HG03439 (cell line): ENCODE results near the gene ADAMTS8.
"Not testable (repeated sequence)": the region's sequence is repeated elsewhere in the genome, so short reads cannot be mapped to it uniquely, and the experiment has no call there.

Experiments
- ATAC-seq: cut with Tn5 transposase; IDR thresholded peaks from one replicate; pipeline ENCODE4 v1.9.1; 2021; ENCODE audit warnings: mild to moderate bottlenecking, moderate library complexity; ENCODE audit not compliant: unreplicated experiment

Gene ADAMTS8

DNA sequence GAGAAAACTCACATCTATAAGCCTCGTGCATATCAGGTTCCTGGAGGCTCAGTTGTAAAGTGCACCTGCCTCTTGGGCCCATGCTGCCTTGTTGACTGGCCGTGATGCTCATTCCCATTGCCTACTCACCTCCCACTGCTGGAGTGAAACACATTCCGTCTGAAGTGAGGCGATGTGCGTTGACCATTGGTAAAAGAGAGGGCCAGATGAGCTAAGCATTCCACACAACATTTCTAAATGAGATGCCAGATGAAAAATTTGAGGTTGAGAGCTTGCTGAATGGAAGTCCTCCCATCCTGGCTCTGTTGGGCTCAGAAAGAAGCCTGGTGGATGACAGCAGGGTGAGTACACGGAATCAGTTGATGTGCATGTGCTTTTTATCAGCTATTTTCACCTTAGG is 11.5 kb upstream of the ADAMTS8 start:
- ATAC-seq: no peak

GRCh38 chr11:130439160-130439519 is 10.7 kb upstream of the ADAMTS8 start:
- ATAC-seq: no peak

- ATAC-seq: not testable (repeated sequence)
These were observed 10.2 kb upstream of the ADAMTS8 start for GRCh38 chr11:130438401-130439159.

DNA sequence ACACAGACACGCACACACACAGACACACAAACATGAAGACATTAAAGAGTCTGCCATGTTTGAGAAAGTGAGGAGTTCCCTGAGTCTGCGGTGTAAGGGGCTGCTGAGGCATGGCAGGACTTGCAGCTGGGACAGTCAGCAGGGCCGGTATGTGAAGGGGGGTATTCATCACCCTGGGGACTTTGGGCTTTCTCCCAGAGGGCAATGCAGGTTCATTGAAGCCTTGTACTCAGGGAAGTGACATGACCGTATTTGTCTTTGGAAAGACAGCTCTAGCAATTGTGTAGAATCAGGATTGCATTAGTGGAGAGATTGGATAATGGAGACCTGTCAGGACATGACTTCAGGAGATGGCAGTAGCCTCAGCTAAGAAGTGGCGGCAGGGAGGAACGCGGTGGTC is 9.4 kb upstream of the ADAMTS8 start:
- no peak for ATAC-seq

GRCh38 chr11:130436171-130436570 is 7.8 kb upstream of the ADAMTS8 start:
- ATAC-seq: no peak

DNA sequence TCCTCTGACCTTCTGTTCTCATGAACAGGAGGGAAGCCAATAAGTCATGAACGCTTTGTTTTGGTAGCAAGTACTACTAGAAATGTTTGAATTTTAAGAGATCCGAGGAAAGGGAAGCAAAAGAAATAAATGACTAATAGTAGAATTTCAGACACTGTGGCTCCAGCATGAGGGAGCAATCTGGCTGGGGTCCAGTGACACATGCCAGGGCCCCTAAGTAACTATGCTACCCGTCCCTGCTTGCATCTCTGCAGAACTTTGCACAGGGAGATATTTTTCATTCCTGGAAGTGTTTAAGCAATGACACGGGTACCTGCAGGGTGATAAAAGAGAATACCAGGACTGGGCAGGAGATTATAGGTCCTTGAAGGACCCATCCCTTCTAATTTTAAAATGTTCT is 7.3 kb upstream of the ADAMTS8 start:
- no peak for ATAC-seq

GRCh38 chr11:130434521-130435223 is 6.3 kb upstream of the ADAMTS8 start:
- peak; percentile 91 for ATAC-seq

GRCh38 chr11:130433357-130433756 is 4.9 kb upstream of the ADAMTS8 start:
- ATAC-seq: no peak

DNA sequence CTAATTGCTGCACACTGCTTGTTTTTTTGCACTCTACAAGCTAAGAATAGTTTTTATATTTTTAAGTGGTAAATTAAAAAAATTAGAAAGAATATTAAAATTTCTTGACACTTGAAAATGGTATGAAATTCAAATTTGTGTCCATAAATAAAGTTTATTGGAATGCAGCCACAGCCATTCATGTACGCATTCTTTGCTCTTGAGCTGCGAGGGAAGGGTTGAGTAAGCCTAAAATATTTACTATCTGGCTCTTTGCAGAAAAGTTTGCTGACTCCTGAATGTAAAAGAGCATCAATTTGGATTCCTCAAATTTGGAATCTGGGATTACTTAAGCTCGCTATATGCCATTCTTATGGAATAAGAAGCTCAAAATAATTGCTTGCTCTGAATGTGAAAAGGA is 3.4 kb upstream of the ADAMTS8 start:
- ATAC-seq: no peak

- ATAC-seq: no peak
These were observed 2.9 kb upstream of the ADAMTS8 start for GRCh38 chr11:130431331-130431773.

DNA sequence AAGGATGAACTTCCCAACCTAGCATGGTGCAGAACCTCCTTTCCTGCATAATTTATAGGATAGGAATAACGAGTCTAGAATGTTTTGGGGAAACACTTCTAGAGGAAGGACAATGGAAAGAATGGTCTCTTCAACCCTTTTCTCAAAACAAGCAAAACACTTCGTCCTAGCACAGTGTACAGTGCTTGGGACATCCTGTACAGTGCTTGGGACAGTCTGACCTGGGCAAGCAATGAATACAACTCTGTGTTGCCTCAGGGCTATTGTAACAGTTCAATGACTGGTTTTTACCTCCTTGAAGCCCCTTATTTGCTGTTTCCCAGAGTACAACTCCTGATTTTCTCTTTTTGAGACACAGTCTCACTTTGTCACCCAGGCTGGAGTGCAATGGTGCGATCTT is 1.6 kb upstream of the ADAMTS8 start:
- no peak for ATAC-seq

DNA sequence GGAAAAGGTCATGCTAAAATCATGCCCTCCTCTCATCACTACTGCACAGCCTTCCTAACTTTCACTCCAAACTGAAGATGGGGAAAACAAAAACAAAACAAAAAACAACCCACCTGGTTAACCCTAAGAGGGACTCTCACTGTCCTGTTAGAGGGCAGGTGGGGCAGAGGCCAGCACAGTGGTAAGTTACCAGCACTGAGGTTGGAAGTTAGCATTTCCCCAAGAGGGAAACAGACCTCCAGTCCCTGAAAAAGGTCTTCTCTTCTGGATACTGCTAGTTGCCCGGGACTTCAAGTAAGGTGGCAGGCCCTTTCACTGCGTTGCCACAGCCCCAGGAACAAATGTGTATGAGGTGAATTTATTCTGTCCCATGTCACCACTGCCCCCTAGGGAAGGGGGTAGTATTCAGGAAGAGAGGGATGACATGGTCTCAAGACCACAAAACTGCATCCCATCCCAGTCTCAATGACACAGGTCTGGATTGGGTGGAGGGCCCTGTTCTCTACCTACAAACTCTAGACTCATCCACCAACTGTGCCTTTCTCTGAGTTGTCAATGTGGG is 792 bp upstream of the ADAMTS8 start:
- ATAC-seq: no peak

DNA sequence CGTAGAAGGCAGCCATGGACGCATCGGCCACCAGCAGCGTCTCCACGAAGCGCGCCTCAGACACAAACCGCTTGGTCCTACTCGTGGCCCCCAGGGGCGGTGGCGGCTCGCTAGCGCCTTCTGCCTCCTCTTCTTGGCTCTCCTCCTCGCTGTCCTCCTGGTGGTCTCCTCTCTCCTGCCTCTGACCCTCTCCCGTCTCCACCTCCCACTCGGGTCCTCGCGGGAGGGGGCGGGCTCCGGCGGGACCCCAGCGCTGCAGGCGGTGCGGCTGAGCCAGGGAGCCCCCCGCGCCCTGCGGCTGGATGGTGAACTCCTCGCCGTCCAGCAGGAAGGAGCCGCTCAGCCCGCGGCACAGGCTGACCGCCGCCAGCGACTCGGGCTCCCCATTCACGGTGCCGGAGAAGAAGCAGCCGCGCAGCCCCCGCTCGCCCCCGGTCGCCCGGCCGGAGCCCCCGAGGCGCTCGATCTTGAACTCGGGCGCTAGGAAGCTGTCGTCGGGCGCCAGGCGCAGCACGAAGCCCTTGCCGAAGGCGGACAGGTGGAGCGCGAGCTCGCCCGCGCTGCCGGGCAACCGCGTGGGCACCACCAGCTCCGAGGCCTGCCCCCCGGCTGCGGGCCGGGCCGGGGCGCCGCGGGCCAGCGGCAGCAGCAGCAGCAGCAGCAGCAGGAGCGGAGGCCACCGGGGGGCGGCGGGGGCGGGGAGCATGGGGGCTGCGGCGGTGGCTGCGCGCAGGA is 661 bp downstream of the ADAMTS8 start:
- no peak for ATAC-seq

DNA sequence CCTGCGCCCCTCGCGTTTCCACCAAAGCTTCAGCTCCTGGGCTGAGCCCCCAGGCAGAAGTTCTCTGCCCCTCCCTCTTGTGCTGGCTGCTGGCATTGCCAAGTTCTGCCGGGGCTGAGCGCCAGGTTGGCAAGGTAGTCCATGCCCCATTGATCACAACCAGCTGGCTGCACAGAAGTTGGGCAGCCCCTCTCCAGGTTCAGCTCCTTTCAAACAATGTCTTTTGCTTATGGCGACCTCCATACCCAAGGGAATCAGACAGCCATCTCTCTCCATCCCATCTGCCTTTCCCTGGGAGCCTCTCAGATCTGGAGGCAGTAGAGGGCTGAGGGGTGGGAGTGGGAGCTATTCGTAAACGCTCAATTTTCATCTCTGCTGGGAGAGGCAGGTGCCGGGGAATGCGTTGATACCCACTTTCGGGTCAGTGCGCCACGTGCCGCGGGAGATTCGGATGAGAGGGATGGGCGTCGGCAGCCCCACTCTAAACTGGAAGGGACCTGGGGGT is 1.5 kb downstream of the ADAMTS8 start:
- ATAC-seq: no peak

- no peak for ATAC-seq
These were observed 2.1 kb downstream of the ADAMTS8 start for GRCh38 chr11:130426223-130426836.

- ATAC-seq: no peak
These were observed 3.3 kb downstream of the ADAMTS8 start for GRCh38 chr11:130425156-130425555.

GRCh38 chr11:130424613-130425140 is 3.7 kb downstream of the ADAMTS8 start:
- ATAC-seq: no peak

DNA sequence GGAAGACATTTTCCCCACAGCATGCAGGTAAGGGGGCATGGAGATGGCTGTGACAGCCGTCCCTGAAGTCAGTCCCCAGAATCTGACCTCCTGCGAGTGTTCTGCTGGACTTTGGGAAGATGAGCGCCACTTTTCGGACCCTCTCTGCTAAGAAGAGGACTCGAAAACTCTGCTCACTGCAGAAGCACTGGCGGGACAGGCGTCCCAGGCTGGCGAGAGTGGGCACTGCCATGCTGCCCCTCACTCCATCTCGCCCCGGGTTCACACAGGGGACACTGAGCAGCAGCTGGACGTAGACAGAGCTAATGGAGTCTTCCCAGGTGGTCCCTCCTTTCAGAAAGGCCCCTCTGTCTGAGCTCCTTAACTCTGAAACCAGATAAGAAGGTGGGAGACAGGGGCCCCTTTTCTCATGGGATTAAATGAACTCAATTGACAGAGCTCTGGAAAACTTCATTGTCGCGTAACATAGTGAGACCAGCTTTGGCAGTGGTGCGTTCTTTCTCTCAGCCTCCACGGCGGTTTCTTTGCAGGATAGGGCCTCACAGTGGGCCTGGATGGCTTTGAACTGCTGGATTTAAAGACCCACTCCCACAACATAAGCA is 4.8 kb downstream of the ADAMTS8 start:
- no peak for ATAC-seq

DNA sequence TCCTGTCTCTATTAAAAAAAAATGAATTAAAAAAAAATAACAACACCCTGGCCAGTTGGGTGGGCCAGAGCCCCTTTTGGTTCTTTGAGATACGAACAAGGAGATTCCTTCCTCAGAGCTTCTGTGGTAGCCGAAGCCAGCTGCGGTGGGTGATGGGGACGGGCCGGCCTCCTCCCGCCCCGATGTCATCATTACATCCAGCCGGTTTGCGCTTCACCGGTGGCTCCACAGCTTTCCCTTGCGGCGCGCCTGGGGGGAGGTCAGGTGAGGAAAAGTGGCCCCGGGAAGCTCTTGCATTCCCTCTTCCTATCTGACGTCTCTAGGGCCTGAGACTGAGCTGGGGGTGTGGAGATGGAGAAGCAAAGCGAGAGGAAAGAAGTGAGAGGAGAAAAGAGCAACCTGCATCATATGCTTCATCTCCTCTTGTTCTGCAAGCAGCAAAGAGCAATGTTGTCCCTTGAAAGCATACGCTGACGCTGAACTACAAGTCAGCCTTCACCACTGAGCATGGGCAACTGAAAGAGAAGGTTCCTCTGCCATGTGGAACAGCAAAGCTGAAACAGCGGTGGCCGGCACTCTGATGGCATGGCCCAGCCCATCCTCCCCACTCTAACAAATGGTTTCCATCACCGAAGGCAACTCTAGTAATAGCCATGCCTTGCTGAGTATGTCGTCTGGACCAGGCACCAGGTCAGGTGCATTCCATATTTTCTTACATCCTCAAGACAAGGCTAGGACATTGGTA is 6.0 kb downstream of the ADAMTS8 start:
- ATAC-seq: no peak

- ATAC-seq: no peak
These were observed 6.7 kb downstream of the ADAMTS8 start for GRCh38 chr11:130421697-130422096.
